Measurements from ENCODE around the gene CARMIL1.

DNA sequence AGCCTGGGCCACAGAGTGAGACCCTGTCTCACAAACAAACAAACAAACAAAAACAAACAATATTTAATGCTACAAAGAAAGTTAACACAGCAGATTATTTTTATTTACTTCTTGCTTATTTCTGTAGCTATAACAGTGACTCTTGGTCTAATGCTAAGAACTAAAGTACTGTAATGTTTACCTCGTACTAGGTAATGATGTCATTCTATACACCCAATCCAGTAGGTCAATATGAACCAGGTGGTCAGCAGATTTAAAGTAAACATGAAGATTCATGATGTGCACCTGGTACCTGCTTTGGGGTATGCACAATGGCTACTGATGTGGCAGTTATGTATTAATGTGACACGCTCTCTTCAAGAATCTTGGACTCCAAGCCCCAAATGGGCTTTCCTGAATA, 36.6 kb upstream of the CARMIL1 start:
- TF ChIP-seq, protein P1, sequence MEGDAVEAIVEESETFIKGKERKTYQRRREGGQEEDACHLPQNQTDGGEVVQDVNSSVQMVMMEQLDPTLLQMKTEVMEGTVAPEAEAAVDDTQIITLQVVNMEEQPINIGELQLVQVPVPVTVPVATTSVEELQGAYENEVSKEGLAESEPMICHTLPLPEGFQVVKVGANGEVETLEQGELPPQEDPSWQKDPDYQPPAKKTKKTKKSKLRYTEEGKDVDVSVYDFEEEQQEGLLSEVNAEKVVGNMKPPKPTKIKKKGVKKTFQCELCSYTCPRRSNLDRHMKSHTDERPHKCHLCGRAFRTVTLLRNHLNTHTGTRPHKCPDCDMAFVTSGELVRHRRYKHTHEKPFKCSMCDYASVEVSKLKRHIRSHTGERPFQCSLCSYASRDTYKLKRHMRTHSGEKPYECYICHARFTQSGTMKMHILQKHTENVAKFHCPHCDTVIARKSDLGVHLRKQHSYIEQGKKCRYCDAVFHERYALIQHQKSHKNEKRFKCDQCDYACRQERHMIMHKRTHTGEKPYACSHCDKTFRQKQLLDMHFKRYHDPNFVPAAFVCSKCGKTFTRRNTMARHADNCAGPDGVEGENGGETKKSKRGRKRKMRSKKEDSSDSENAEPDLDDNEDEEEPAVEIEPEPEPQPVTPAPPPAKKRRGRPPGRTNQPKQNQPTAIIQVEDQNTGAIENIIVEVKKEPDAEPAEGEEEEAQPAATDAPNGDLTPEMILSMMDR (IDR thresholded peaks at IDR 0.05): no peak
- TF ChIP-seq POLR2AphosphoS5 (IDR thresholded peaks at IDR 0.05) (no peak), POLR2A (IDR thresholded peaks at IDR 0.05) (no peak)

Measured in breast epithelium (tissue), 3 donors.